Neutrophil (primary cell): ENCODE results near the gene NEDD4L.

Experiments used
- H3K27ac ChIP-seq: fragments of 200-600 bp; sonication (generic); 2 replicates; pipeline ENCODE4 v1.5.1; 2016; ENCODE audit warnings: mild to moderate bottlenecking, moderate library complexity
- H3K27me3 ChIP-seq: fragments of 200-600 bp; sonication (generic); 2 replicates; pipeline ENCODE4 v1.6.0; 2016; ENCODE audit warnings: mild to moderate bottlenecking
- H3K36me3 ChIP-seq: fragments of 200-600 bp; sonication (generic); 2 replicates; pipeline ENCODE4 v1.5.1; 2017
- H3K4me1 ChIP-seq, 2 experiments: fragments of 200-600 bp in 1 of 2; sonication (generic) in 1 of 2; 1 replicate in 1 of 2; 2 replicates in 1 of 2; pipeline versions ENCODE4 v1.5.1 to v1.6.1; 2013 to 2016; ENCODE audit warnings: low read depth in 1 of 2, low read length in 1 of 2, mild to moderate bottlenecking in 1 of 2, moderate library complexity in 1 of 2; ENCODE audit not compliant: control insufficient read depth in 1 of 2, insufficient read depth in 1 of 2
- H3K4me3 ChIP-seq, 2 experiments: fragments of 200-600 bp in 1 of 2; sonication (generic) in 1 of 2; 1 replicate in 1 of 2; 2 replicates in 1 of 2; pipeline ENCODE4 v1.5.1; 2013 to 2016; ENCODE audit warnings: low read depth in 1 of 2, low read length in 1 of 2, mild to moderate bottlenecking in 1 of 2, moderate library complexity in 1 of 2
- H3K9me3 ChIP-seq: fragments of 200-600 bp; sonication (generic); 2 replicates; pipeline ENCODE4 v1.5.1; 2016
- CTCF ChIP-seq: fragments of 200-600 bp; sonication (generic); IDR thresholded peaks from 2 replicates; pipeline ENCODE4 v1.5.1; 2016; ENCODE audit warnings: antibody characterized with exemption

Gene NEDD4L

GRCh38 chr18:58104096-58104495 lies 60.1 kb downstream of the NEDD4L start:
- H3K9me3 ChIP-seq: no peaks in the 10 kb centered on the region
- TF ChIP-seq CTCF: no peak
- no peak overlapping the region for H3K27ac ChIP-seq
- peaks cover 50% of the 10 kb centered on the region for H3K27me3 ChIP-seq
- H3K4me1 ChIP-seq: no peaks in the 10 kb centered on the region
- no peaks in the 10 kb centered on the region for H3K36me3 ChIP-seq
- no peak overlapping the region for H3K4me3 ChIP-seq

- Histone ChIP-seq H3K4me1 (no peaks in the 10 kb centered on the region), H3K36me3 (no peaks in the 10 kb centered on the region), H3K27ac (no peak overlapping the region), H3K4me3 (no peak overlapping the region), H3K9me3 (no peaks in the 10 kb centered on the region), H3K27me3 (peaks cover 54% of the 10 kb centered on the region)
- no peak for TF ChIP-seq CTCF
Measured at GRCh38 chr18:58105206-58105887, 61.3 kb downstream of the NEDD4L start.

- Histone ChIP-seq H3K36me3 (no peaks in the 10 kb centered on the region), H3K4me3 (no peak overlapping the region), H3K4me1 (no peaks in the 10 kb centered on the region), H3K27me3 (peaks cover 56% of the 10 kb centered on the region), H3K27ac (no peak overlapping the region), H3K9me3 (no peaks in the 10 kb centered on the region)
- TF ChIP-seq CTCF: no peak
Measured at GRCh38 chr18:58105888-58106260, 61.8 kb downstream of the NEDD4L start.

GRCh38 chr18:58106289-58107070 lies 62.5 kb downstream of the NEDD4L start:
- Histone ChIP-seq H3K27ac (no peak overlapping the region), H3K9me3 (no peaks in the 10 kb centered on the region), H3K27me3 (peaks cover 56% of the 10 kb centered on the region), H3K4me3 (no peak overlapping the region), H3K4me1 (no peaks in the 10 kb centered on the region), H3K36me3 (no peaks in the 10 kb centered on the region)
- no peak for TF ChIP-seq CTCF

- Histone ChIP-seq H3K4me3 (no peak overlapping the region), H3K27ac (no peak overlapping the region), H3K4me1 (no peaks in the 10 kb centered on the region), H3K27me3 (peaks cover 37% of the 10 kb centered on the region), H3K36me3 (no peaks in the 10 kb centered on the region), H3K9me3 (no peaks in the 10 kb centered on the region)
- TF ChIP-seq CTCF: no peak
Measured at GRCh38 chr18:58109256-58109655, 65.2 kb downstream of the NEDD4L start.
